Measurements from ENCODE around the gene DYNLT1.

DNA sequence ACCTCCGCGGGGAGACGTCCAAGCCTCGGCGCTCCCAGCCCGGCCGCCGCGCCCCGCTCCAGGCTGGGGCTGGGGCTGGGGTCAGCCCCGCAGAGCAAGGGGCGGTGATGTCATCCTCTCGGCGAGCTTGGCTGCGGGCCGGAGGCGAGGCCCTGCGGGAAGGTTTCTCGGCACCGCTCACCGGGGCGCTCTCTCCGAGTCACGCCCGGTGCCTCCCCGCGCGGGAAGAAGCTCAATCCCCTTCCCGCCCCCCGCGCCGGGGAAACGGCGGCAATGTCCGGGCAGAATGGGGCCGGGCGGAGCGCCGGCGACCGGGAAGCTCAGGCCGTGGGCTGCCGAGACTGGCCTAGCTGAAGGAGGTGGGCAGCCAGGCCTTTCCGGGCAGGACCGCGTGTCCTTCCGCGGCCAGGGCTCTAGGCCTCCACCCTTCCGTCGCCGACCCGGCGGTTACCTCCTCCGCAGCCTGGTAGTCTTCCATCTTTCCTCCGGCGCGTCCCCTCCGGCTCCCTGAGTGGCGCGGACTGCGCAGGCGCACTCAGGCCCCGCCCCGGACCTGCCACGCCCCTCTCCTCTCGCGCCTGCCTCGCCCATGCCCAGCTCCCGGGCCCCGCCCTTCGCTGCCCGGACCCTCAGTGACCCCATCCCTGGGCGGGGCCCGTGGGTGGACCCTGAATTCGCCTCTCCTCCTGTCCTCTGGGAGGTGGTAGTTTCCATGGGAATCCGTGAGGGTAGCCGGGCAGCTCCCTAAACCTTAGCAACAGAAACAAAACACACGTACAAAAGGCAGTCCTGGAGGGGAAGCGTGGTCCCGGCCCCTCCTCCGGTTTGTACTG lies at the start of gene DYNLT1:
- TF ChIP-seq CTCF (conservative IDR thresholded peaks at IDR 0.05; ENCODE audit: low read depth in 2 of 2) (no peak; a peak in 1 of 4 replicates), ZNF331 (CRISPR knock-in tag; IDR thresholded peaks at IDR 0.05; ENCODE audit: low read depth) (no peak), EZH2 (IDR thresholded peaks at IDR 0.05; ENCODE audit: low read depth, unreplicated experiment) (no peak), POLR2AphosphoS5 (IDR thresholded peaks at IDR 0.05; ENCODE audit: low read depth) (peak; percentile 97), ZNF114 (CRISPR knock-in tag; IDR thresholded peaks at IDR 0.05) (no peak), REST (IDR thresholded peaks at IDR 0.05; ENCODE audit: unreplicated experiment) (no peak), CREB1 (CRISPR knock-in tag; IDR thresholded peaks at IDR 0.05; ENCODE audit: low read depth) (peak; percentile 38; the same call in 1 of the 2 replicates), EZH2phosphoT487 (IDR thresholded peaks at IDR 0.05; ENCODE audit: unreplicated experiment) (no peak)

Data from GM23338 (cell line).